Type B pancreatic cell (in vitro differentiated cells): Measurements from ENCODE around the gene ALPI. TPM values are rescaled to one million over a fixed set of nuclear protein-coding genes. Genes with fewer than 3 reads are reported as not detected.
"Not testable (repeated sequence)": the region's sequence is repeated elsewhere in the genome, so short reads cannot be mapped to it uniquely, and the experiment has no call there.

Source experiments
- DNase-seq: peaks from one replicate; pipeline ENCODE4 v3.0.0; 2021; ENCODE audit warnings: mixed read lengths; ENCODE audit not compliant: unreplicated experiment; ENCODE audit errors: extremely low spot score
- H3K27ac Mint-ChIP-seq: 2 replicates; pipeline ENCODE4 v1.8.0; 2021; ENCODE audit warnings: mild to moderate bottlenecking, mixed read lengths
- H3K27me3 Mint-ChIP-seq: 2 replicates; pipeline ENCODE4 v1.8.0; 2021; ENCODE audit warnings: mixed read lengths
- H3K36me3 Mint-ChIP-seq: 2 replicates; pipeline ENCODE4 v1.8.0; 2021; ENCODE audit warnings: mixed read lengths
- H3K4me1 Mint-ChIP-seq: one replicate; pipeline ENCODE4 v1.8.0; 2021; ENCODE audit warnings: mixed read lengths; ENCODE audit not compliant: unreplicated experiment
- H3K4me3 Mint-ChIP-seq: 2 replicates; pipeline ENCODE4 v1.8.0; 2021; ENCODE audit warnings: mild to moderate bottlenecking, mixed read lengths
- H3K9me3 Mint-ChIP-seq: 2 replicates; pipeline ENCODE4 v1.8.0; 2021; ENCODE audit warnings: mixed read lengths
- total RNA-seq: library from RNA; stranded (reverse); gene quantifications from 2 replicates; pipeline ENCODE4 v1.2.1, GENCODE V29; 2021; ENCODE audit warnings: low replicate concordance
- TF ChIP-seq, protein P1 (sequence below): fragments of 200-600 bp; sonication (generic); conservative IDR thresholded peaks from 2 replicates; pipeline ENCODE4 v1.5.0; 2021; ENCODE audit warnings: antibody characterized with exemption, mild to moderate bottlenecking

Gene ALPI
- total RNA-seq, 1 donor from 2014 or later, result 1.5 TPM

GRCh38 chr2:232420073-232420454 is 35.9 kb upstream of the ALPI start:
- Mint-ChIP-seq H3K4me1 (peaks cover 4% of the 10 kb centered on the region), H3K9me3 (peaks cover 4% of the 10 kb centered on the region), H3K36me3 (peaks cover 8% of the 10 kb centered on the region), H3K4me3 (peak overlapping the region; percentile 73), H3K27ac (no peak overlapping the region), H3K27me3 (peaks cover 92% of the 10 kb centered on the region)
- no peak for DNase-seq
- TF ChIP-seq, protein P1, sequence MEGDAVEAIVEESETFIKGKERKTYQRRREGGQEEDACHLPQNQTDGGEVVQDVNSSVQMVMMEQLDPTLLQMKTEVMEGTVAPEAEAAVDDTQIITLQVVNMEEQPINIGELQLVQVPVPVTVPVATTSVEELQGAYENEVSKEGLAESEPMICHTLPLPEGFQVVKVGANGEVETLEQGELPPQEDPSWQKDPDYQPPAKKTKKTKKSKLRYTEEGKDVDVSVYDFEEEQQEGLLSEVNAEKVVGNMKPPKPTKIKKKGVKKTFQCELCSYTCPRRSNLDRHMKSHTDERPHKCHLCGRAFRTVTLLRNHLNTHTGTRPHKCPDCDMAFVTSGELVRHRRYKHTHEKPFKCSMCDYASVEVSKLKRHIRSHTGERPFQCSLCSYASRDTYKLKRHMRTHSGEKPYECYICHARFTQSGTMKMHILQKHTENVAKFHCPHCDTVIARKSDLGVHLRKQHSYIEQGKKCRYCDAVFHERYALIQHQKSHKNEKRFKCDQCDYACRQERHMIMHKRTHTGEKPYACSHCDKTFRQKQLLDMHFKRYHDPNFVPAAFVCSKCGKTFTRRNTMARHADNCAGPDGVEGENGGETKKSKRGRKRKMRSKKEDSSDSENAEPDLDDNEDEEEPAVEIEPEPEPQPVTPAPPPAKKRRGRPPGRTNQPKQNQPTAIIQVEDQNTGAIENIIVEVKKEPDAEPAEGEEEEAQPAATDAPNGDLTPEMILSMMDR, result no peak

DNA sequence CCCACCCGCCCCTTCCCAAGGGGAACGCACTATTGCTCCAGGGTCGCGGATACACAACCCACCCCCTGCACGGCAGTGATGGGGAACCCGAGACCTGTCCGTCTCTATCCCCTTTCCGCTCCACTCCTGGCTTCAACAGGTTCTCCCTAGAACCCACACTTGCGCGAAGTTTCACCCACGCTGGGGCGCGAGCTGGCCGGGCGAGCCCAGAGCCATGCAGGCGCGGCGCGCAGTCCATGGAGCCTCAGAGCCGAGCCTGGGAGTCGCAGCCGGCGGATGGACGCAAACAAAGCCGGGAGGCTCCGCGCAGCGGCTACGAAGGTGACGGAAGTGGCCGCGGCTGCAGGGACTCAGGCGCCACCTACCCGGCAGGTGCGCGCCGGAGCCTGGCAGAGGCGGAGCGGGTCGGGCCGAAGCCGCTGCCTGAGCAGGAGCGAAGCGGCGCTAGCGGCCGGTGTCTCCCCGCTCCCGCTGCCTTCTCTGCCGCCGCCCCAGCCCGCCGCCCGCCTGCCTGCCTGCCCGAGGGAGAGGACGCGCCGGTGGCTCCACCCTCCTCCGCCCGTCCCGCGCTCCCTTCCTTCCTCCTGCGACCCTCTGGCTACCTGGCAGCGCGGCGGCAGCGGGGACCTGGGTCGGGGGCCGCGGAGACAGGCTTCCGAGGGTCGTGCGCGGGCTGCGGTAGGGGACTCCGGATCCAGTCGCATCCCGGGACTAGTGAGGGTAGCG is 35.3 kb upstream of the ALPI start:
- Mint-ChIP-seq H3K4me1 (peaks cover 4% of the 10 kb centered on the region), H3K36me3 (peaks cover 8% of the 10 kb centered on the region)

GRCh38 chr2:232421189-232421785 is 34.7 kb upstream of the ALPI start:
- Mint-ChIP-seq H3K4me3 (no peak overlapping the region), H3K36me3 (peaks cover 8% of the 10 kb centered on the region), H3K27ac (no peak overlapping the region), H3K27me3 (peaks cover 88% of the 10 kb centered on the region), H3K4me1 (peaks cover 4% of the 10 kb centered on the region), H3K9me3 (peaks cover 4% of the 10 kb centered on the region)
- TF ChIP-seq, protein P1, result no peak
- DNase-seq, result no peak

More for the DNA sequence above, 35.3 kb upstream of the ALPI start:
- TF ChIP-seq, protein P1, result no peak
- Mint-ChIP-seq H3K27ac (no peak overlapping the region), H3K9me3 (peaks cover 4% of the 10 kb centered on the region), H3K4me3 (peak overlapping the region; percentile 73), H3K27me3 (peaks cover 91% of the 10 kb centered on the region)
- DNase-seq, result no peak

- Mint-ChIP-seq H3K27me3 (peaks cover 82% of the 10 kb centered on the region), H3K4me1 (peaks cover 4% of the 10 kb centered on the region), H3K9me3 (peaks cover 4% of the 10 kb centered on the region), H3K27ac (no peak overlapping the region), H3K4me3 (peak overlapping the region; percentile 75), H3K36me3 (peaks cover 8% of the 10 kb centered on the region)
- no peak for DNase-seq
- TF ChIP-seq, protein P1, result no peak
Observed at GRCh38 chr2:232422051-232422450, 33.9 kb upstream of the ALPI start.

GRCh38 chr2:232422996-232423395 is 33.0 kb upstream of the ALPI start:
- Mint-ChIP-seq H3K4me3 (peak overlapping the region; percentile 8), H3K27me3 (peaks cover 72% of the 10 kb centered on the region)
- H3K4me1 Mint-ChIP-seq, H3K9me3 Mint-ChIP-seq, DNase-seq, H3K27ac Mint-ChIP-seq, H3K36me3 Mint-ChIP-seq: not testable (repeated sequence)

DNA sequence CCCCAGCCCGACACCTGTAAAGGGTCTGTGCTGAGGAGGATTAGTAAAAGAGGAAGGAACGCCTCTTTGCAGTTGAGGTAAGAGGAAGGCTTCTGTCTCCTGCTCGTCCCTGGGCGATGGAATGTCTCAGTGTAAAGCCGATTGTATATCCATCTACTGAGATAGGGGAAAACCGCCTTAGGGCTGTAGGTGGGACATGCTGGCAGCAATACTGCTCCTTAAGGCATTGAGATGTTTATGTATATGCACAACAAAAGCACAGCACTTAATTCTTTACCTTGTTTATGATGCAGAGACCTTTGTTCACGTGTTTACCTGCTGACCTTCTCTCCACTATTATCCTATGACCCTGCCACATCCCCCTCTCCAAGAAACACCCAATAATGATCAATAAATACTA is 32.5 kb upstream of the ALPI start:
- H3K4me3 Mint-ChIP-seq, H3K27ac Mint-ChIP-seq, H3K9me3 Mint-ChIP-seq, H3K36me3 Mint-ChIP-seq, DNase-seq, H3K4me1 Mint-ChIP-seq: not testable (repeated sequence)
- H3K27me3 Mint-ChIP-seq, result peaks cover 68% of the 10 kb centered on the region
